Measurements from ENCODE around the gene FSTL4. TPM values are rescaled to one million over a fixed set of nuclear protein-coding genes. Genes with fewer than 3 reads are reported as not detected.

Gene FSTL4
- polyA plus RNA-seq, 4 donors, result 0.25 to 1.5 TPM; not detected in 2

GRCh38 chr5:133246053-133246370 lies 366.3 kb downstream of the FSTL4 start:
- DNase-seq, result no peak

GRCh38 chr5:133245191-133246052 lies 366.9 kb downstream of the FSTL4 start:
- H3K4me3 ChIP-seq (ENCODE audit: low read depth in 1 of 3, low read length in 3 of 3), result no peak overlapping the region
- H3K27ac ChIP-seq (ENCODE audit: low read depth in 1 of 3, low read length in 2 of 3), result no peak overlapping the region
- no peaks in the 10 kb centered on the region for H3K27me3 ChIP-seq (ENCODE audit: control insufficient read depth in 3 of 3, insufficient read depth in 3 of 3, low read length in 3 of 3)
- WGBS, 3 donors, result 68 to 73% (median 72%) methylated on average over 11 of the region's 11 CpGs
- no peaks in the 10 kb centered on the region for H3K9me3 ChIP-seq (ENCODE audit: control insufficient read depth in 2 of 2, insufficient read depth in 1 of 2, low read depth in 1 of 2, low read length in 1 of 2)
- FAIRE-seq, result no peak
- no peaks in the 10 kb centered on the region for H3K36me3 ChIP-seq (ENCODE audit: control insufficient read depth in 3 of 3, insufficient read depth in 2 of 3, low read depth in 1 of 3, low read length in 3 of 3)
- H3K4me1 ChIP-seq (ENCODE audit: control insufficient read depth in 3 of 3, insufficient read depth in 2 of 3, low read depth in 1 of 3, low read length in 2 of 3), result peaks cover 0 to 26% (median 0%) of the 10 kb centered on the region in 3 donors
- no peak for DNase-seq

More at GRCh38 chr5:133246053-133246370, 366.3 kb downstream of the FSTL4 start:
- 80 to 85% (median 82%) methylated on average over 12 of the region's 12 CpGs for WGBS, 3 donors
- Histone ChIP-seq H3K9me3 (ENCODE audit: control insufficient read depth in 2 of 2, insufficient read depth in 1 of 2, low read depth in 1 of 2, low read length in 1 of 2) (no peaks in the 10 kb centered on the region), H3K36me3 (ENCODE audit: control insufficient read depth in 3 of 3, insufficient read depth in 2 of 3, low read depth in 1 of 3, low read length in 3 of 3) (no peaks in the 10 kb centered on the region), H3K27me3 (ENCODE audit: control insufficient read depth in 3 of 3, insufficient read depth in 3 of 3, low read length in 3 of 3) (no peaks in the 10 kb centered on the region), H3K27ac (ENCODE audit: low read depth in 1 of 3, low read length in 2 of 3) (no peak overlapping the region), H3K4me3 (ENCODE audit: low read depth in 1 of 3, low read length in 3 of 3) (no peak overlapping the region), H3K4me1 (ENCODE audit: control insufficient read depth in 3 of 3, insufficient read depth in 2 of 3, low read depth in 1 of 3, low read length in 2 of 3) (peaks cover 0 to 32% (median 0%) of the 10 kb centered on the region in 3 donors)
- FAIRE-seq, result no peak

- FAIRE-seq (no peak), DNase-seq (peak in 1 of 2 donors; percentile 64)
These were observed 368.1 kb downstream of the FSTL4 start for GRCh38 chr5:133244242-133244641.

GRCh38 chr5:133243196-133243595 lies 369.1 kb downstream of the FSTL4 start:
- Histone ChIP-seq H3K9me3 (ENCODE audit: control insufficient read depth in 2 of 2, insufficient read depth in 1 of 2, low read depth in 1 of 2, low read length in 1 of 2) (no peaks in the 10 kb centered on the region), H3K27ac (ENCODE audit: low read depth in 1 of 3, low read length in 2 of 3) (no peak overlapping the region), H3K36me3 (ENCODE audit: control insufficient read depth in 3 of 3, insufficient read depth in 2 of 3, low read depth in 1 of 3, low read length in 3 of 3) (no peaks in the 10 kb centered on the region), H3K4me3 (ENCODE audit: low read depth in 1 of 3, low read length in 3 of 3) (no peak overlapping the region), H3K4me1 (ENCODE audit: control insufficient read depth in 3 of 3, insufficient read depth in 2 of 3, low read depth in 1 of 3, low read length in 2 of 3) (peaks cover 0 to 9% (median 0%) of the 10 kb centered on the region in 3 donors), H3K27me3 (ENCODE audit: control insufficient read depth in 3 of 3, insufficient read depth in 3 of 3, low read length in 3 of 3) (no peaks in the 10 kb centered on the region)
- DNase-seq (no peak), FAIRE-seq (no peak)
- 88 to 95% (median 91%) methylated on average over 3 of the region's 3 CpGs for WGBS, 3 donors

More at GRCh38 chr5:133244242-133244641, 368.1 kb downstream of the FSTL4 start:
- Histone ChIP-seq H3K4me3 (ENCODE audit: low read depth in 1 of 3, low read length in 3 of 3) (no peak overlapping the region), H3K27ac (ENCODE audit: low read depth in 1 of 3, low read length in 2 of 3) (peak overlapping the region in 1 of 3 donors; percentile 17), H3K27me3 (ENCODE audit: control insufficient read depth in 3 of 3, insufficient read depth in 3 of 3, low read length in 3 of 3) (no peaks in the 10 kb centered on the region), H3K4me1 (ENCODE audit: control insufficient read depth in 3 of 3, insufficient read depth in 2 of 3, low read depth in 1 of 3, low read length in 2 of 3) (peaks cover 0 to 15% (median 0%) of the 10 kb centered on the region in 3 donors), H3K9me3 (ENCODE audit: control insufficient read depth in 2 of 2, insufficient read depth in 1 of 2, low read depth in 1 of 2, low read length in 1 of 2) (no peaks in the 10 kb centered on the region), H3K36me3 (ENCODE audit: control insufficient read depth in 3 of 3, insufficient read depth in 2 of 3, low read depth in 1 of 3, low read length in 3 of 3) (no peaks in the 10 kb centered on the region)
- 18 to 35% (median 19%) methylated on average over 7 of the region's 7 CpGs for WGBS, 3 donors

- DNase-seq, result no peak
- Histone ChIP-seq H3K4me1 (ENCODE audit: control insufficient read depth in 3 of 3, insufficient read depth in 2 of 3, low read depth in 1 of 3, low read length in 2 of 3) (peaks cover 0 to 9% (median 0%) of the 10 kb centered on the region in 3 donors), H3K36me3 (ENCODE audit: control insufficient read depth in 3 of 3, insufficient read depth in 2 of 3, low read depth in 1 of 3, low read length in 3 of 3) (no peaks in the 10 kb centered on the region), H3K9me3 (ENCODE audit: control insufficient read depth in 2 of 2, insufficient read depth in 1 of 2, low read depth in 1 of 2, low read length in 1 of 2) (no peaks in the 10 kb centered on the region), H3K27ac (ENCODE audit: low read depth in 1 of 3, low read length in 2 of 3) (no peak overlapping the region), H3K27me3 (ENCODE audit: control insufficient read depth in 3 of 3, insufficient read depth in 3 of 3, low read length in 3 of 3) (no peaks in the 10 kb centered on the region), H3K4me3 (ENCODE audit: low read depth in 1 of 3, low read length in 3 of 3) (no peak overlapping the region)
- FAIRE-seq, result no peak
- 77 to 86% (median 84%) methylated on average over 4 of the region's 4 CpGs for WGBS, 3 donors
These were observed 370.0 kb downstream of the FSTL4 start for GRCh38 chr5:133242221-133242835.

- Histone ChIP-seq H3K27ac (ENCODE audit: low read depth in 1 of 3, low read length in 2 of 3) (no peak overlapping the region), H3K4me3 (ENCODE audit: low read depth in 1 of 3, low read length in 3 of 3) (no peak overlapping the region), H3K27me3 (ENCODE audit: control insufficient read depth in 3 of 3, insufficient read depth in 3 of 3, low read length in 3 of 3) (no peaks in the 10 kb centered on the region), H3K9me3 (ENCODE audit: control insufficient read depth in 2 of 2, insufficient read depth in 1 of 2, low read depth in 1 of 2, low read length in 1 of 2) (no peaks in the 10 kb centered on the region), H3K4me1 (ENCODE audit: control insufficient read depth in 3 of 3, insufficient read depth in 2 of 3, low read depth in 1 of 3, low read length in 2 of 3) (peaks cover 0 to 9% (median 0%) of the 10 kb centered on the region in 3 donors), H3K36me3 (ENCODE audit: control insufficient read depth in 3 of 3, insufficient read depth in 2 of 3, low read depth in 1 of 3, low read length in 3 of 3) (no peaks in the 10 kb centered on the region)
- WGBS, 3 donors, result 80 to 88% (median 83%) methylated on average over 8 of the region's 8 CpGs
- FAIRE-seq (no peak), DNase-seq (no peak)
These were observed 370.9 kb downstream of the FSTL4 start for GRCh38 chr5:133241179-133242092.

GRCh38 chr5:133240425-133241091 lies 371.8 kb downstream of the FSTL4 start:
- Histone ChIP-seq H3K4me3 (ENCODE audit: low read depth in 1 of 3, low read length in 3 of 3) (no peak overlapping the region), H3K9me3 (ENCODE audit: control insufficient read depth in 2 of 2, insufficient read depth in 1 of 2, low read depth in 1 of 2, low read length in 1 of 2) (no peaks in the 10 kb centered on the region), H3K4me1 (ENCODE audit: control insufficient read depth in 3 of 3, insufficient read depth in 2 of 3, low read depth in 1 of 3, low read length in 2 of 3) (peaks cover 0 to 9% (median 3%) of the 10 kb centered on the region in 3 donors), H3K36me3 (ENCODE audit: control insufficient read depth in 3 of 3, insufficient read depth in 2 of 3, low read depth in 1 of 3, low read length in 3 of 3) (no peaks in the 10 kb centered on the region), H3K27ac (ENCODE audit: low read depth in 1 of 3, low read length in 2 of 3) (no peak overlapping the region), H3K27me3 (ENCODE audit: control insufficient read depth in 3 of 3, insufficient read depth in 3 of 3, low read length in 3 of 3) (no peaks in the 10 kb centered on the region)
- no peak for FAIRE-seq
- WGBS, 3 donors, result 39 to 71% (median 42%) methylated on average over 9 of the region's 9 CpGs
- DNase-seq, result peak; percentile 57 to 89

Measured in small intestine (tissue), 7 donors.